GM19043 (cell line): Measurements from ENCODE around the gene PATL2.
"Not testable (repeated sequence)": the region's sequence is repeated elsewhere in the genome, so short reads cannot be mapped to it uniquely, and the experiment has no call there.

ENCODE experiments used
- ATAC-seq: cut with Tn5 transposase; IDR thresholded peaks from one replicate; pipeline ENCODE4 v1.9.1; 2021; ENCODE audit warnings: low read depth; ENCODE audit not compliant: unreplicated experiment

Gene PATL2

GRCh38 chr15:44720000-44720435 lies 8.9 kb upstream of the PATL2 start:
- not testable (repeated sequence) for ATAC-seq

GRCh38 chr15:44719293-44719999 lies 8.3 kb upstream of the PATL2 start:
- ATAC-seq: peak; percentile 46

- ATAC-seq: no peak
Measured at GRCh38 chr15:44718927-44719292, 7.8 kb upstream of the PATL2 start.

GRCh38 chr15:44718180-44718926 lies 7.2 kb upstream of the PATL2 start:
- no peak for ATAC-seq

- ATAC-seq: no peak
Measured at GRCh38 chr15:44716983-44717602, 6.0 kb upstream of the PATL2 start.

GRCh38 chr15:44715797-44716334 lies 4.7 kb upstream of the PATL2 start:
- ATAC-seq: no peak

GRCh38 chr15:44715142-44715796 lies 4.1 kb upstream of the PATL2 start:
- no peak for ATAC-seq

GRCh38 chr15:44713006-44713966 lies 2.2 kb upstream of the PATL2 start:
- ATAC-seq: no peak

- ATAC-seq: no peak
Measured at GRCh38 chr15:44712346-44713005, 1.4 kb upstream of the PATL2 start.

- no peak for ATAC-seq
Measured at GRCh38 chr15:44711743-44712345, 721 bp upstream of the PATL2 start.

- no peak for ATAC-seq
Measured at GRCh38 chr15:44710236-44711095, 657 bp downstream of the PATL2 start.

- no peak for ATAC-seq
Measured at GRCh38 chr15:44706946-44707636, 4.0 kb downstream of the PATL2 start.

GRCh38 chr15:44706401-44706800 lies 4.7 kb downstream of the PATL2 start:
- no peak for ATAC-seq

GRCh38 chr15:44705986-44706385 lies 5.1 kb downstream of the PATL2 start:
- ATAC-seq: no peak

GRCh38 chr15:44700676-44701075 lies 10.4 kb downstream of the PATL2 start:
- not testable (repeated sequence) for ATAC-seq

- ATAC-seq: no peak
Measured at GRCh38 chr15:44698641-44699040, 12.5 kb downstream of the PATL2 start.

GRCh38 chr15:44697014-44697413 lies 14.1 kb downstream of the PATL2 start:
- no peak for ATAC-seq
